ENCODE data around the gene TRIB2. TPM values are rescaled to one million over a fixed set of nuclear protein-coding genes. Genes with fewer than 3 reads are reported as not detected.
A peak's percentile ranks its signal among the peaks of the same experiment; 100 is the strongest.

TRIB2 gene
- total and polyA plus RNA-seq, 2 of the 13 experiments (the other 11 are each of a cell fraction or from before 2014, with no cell fraction given): 1.1 to 2.3 TPM

- TF ChIP-seq ZSCAN21 (CRISPR knock-in tag; IDR thresholded peaks at IDR 0.05; ENCODE audit: borderline replicate concordance) (peak; percentile 35; the same call in 1 of the 2 replicates), RCOR2 (CRISPR knock-in tag; IDR thresholded peaks at IDR 0.05) (peak; percentile 70), ZNF710 (CRISPR knock-in tag; IDR thresholded peaks at IDR 0.05; ENCODE audit: borderline replicate concordance) (peak; percentile 60; the same call in 1 of the 2 replicates), HDAC1 (CRISPR knock-in tag; IDR thresholded peaks at IDR 0.05) (peak; percentile 95), CBFB (CRISPR knock-in tag; IDR thresholded peaks at IDR 0.05) (peak; percentile 66; the same call in 1 of the 2 replicates), ZSCAN29 (CRISPR knock-in tag; conservative IDR thresholded peaks at IDR 0.05) (no peak), NR2F1 (CRISPR knock-in tag; IDR thresholded peaks at IDR 0.05) (peak; percentile 97 to 99), ZSCAN9 (CRISPR knock-in tag; IDR thresholded peaks at IDR 0.05; ENCODE audit: borderline replicate concordance) (no peak), CCAR2 (optimal IDR thresholded peaks at IDR 0.05; ENCODE audit: low read depth, low read length) (peak; percentile 95), RARA (CRISPR knock-in tag; IDR thresholded peaks at IDR 0.05) (peak; percentile 93), WIZ (CRISPR knock-in tag; IDR thresholded peaks at IDR 0.05) (no peak), PCBP1 (IDR thresholded peaks at IDR 0.05; ENCODE audit: borderline replicate concordance, low read depth, low read length) (no peak), SIN3A (IDR thresholded peaks at IDR 0.05; ENCODE audit: borderline replicate concordance, low read depth, low read length) (no peak), NFIB (CRISPR knock-in tag; IDR thresholded peaks at IDR 0.05; ENCODE audit: borderline replicate concordance) (no peak), GZF1 (CRISPR knock-in tag; IDR thresholded peaks at IDR 0.05) (no peak), BCL6 (CRISPR knock-in tag; IDR thresholded peaks at IDR 0.05) (peak; percentile 84), JUND (CRISPR knock-in tag; IDR thresholded peaks at IDR 0.05) (0 out of 2 replicates have a peak, but pooled peaks have one; percentile 48), TCF7 (IDR thresholded peaks at IDR 0.05; ENCODE audit: low read depth) (peak; percentile 99), ZNF274 (CRISPR knock-in tag; IDR thresholded peaks at IDR 0.05) (0 out of 2 replicates have a peak, but pooled peaks have one; percentile 46), ATF1 (CRISPR knock-in tag; IDR thresholded peaks at IDR 0.05) (peak; percentile 24; the same call in 1 of the 2 replicates), TSC22D2 (CRISPR knock-in tag; IDR thresholded peaks at IDR 0.05; ENCODE audit: borderline replicate concordance) (peak; percentile 59; the same call in 1 of the 2 replicates)
- TF ChIP-seq, protein P1, sequence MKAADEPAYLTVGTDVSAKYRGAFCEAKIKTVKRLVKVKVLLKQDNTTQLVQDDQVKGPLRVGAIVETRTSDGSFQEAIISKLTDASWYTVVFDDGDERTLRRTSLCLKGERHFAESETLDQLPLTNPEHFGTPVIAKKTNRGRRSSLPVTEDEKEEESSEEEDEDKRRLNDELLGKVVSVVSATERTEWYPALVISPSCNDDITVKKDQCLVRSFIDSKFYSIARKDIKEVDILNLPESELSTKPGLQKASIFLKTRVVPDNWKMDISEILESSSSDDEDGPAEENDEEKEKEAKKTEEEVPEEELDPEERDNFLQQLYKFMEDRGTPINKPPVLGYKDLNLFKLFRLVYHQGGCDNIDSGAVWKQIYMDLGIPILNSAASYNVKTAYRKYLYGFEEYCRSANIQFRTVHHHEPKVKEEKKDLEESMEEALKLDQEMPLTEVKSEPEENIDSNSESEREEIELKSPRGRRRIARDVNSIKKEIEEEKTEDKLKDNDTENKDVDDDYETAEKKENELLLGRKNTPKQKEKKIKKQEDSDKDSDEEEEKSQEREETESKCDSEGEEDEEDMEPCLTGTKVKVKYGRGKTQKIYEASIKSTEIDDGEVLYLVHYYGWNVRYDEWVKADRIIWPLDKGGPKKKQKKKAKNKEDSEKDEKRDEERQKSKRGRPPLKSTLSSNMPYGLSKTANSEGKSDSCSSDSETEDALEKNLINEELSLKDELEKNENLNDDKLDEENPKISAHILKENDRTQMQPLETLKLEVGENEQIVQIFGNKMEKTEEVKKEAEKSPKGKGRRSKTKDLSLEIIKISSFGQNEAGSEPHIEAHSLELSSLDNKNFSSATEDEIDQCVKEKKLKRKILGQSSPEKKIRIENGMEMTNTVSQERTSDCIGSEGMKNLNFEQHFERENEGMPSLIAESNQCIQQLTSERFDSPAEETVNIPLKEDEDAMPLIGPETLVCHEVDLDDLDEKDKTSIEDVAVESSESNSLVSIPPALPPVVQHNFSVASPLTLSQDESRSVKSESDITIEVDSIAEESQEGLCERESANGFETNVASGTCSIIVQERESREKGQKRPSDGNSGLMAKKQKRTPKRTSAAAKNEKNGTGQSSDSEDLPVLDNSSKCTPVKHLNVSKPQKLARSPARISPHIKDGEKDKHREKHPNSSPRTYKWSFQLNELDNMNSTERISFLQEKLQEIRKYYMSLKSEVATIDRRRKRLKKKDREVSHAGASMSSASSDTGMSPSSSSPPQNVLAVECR (CRISPR knock-in tag; IDR thresholded peaks at IDR 0.05; ENCODE audit: borderline replicate concordance): peak; percentile 38; the same call in 1 of the 2 replicates
Measured at GRCh38 chr2:12778369-12778768, 61.6 kb downstream of the TRIB2 start (continued).
